Bronchial epithelial cell (primary cell): Measurements from ENCODE around the gene THSD8. TPM values are rescaled to one million over a fixed set of nuclear protein-coding genes. Genes with fewer than 3 reads are reported as not detected.

Source experiments
- DNase-seq: peaks from one replicate; pipeline ENCODE4 v3.0.0-alpha.2; 2010; ENCODE audit warnings: low read depth
- FAIRE-seq: peaks from 2 replicates; lab custom pipeline; 2011; peaks lifted over from hg19 to GRCh38; lab: Jason Lieb, UNC
- H3K27me3 ChIP-seq: 2 replicates; pipeline ENCODE4 v1.5.1; 2011; ENCODE audit warnings: low read length; ENCODE audit not compliant: control insufficient read depth, insufficient read depth
- H3K36me3 ChIP-seq: 2 replicates; pipeline ENCODE4 v1.5.1; 2011; ENCODE audit warnings: low read length; ENCODE audit not compliant: control insufficient read depth, insufficient read depth
- H3K4me3 ChIP-seq: 2 replicates; pipeline ENCODE4 v1.5.1; 2011; ENCODE audit warnings: mild to moderate bottlenecking, low read depth, low read length, control low read depth
- total RNA-seq: library from RNA; depleted of rRNA; stranded (reverse); fragments of >200 nt; gene quantifications from 2 replicates; pipeline ENCODE4 v1.2.1, GENCODE V29; 2014
- TF ChIP-seq, protein P1 (sequence below): IDR thresholded peaks from 2 replicates; pipeline ENCODE4 v1.5.1; 2011; ENCODE audit warnings: mild to moderate bottlenecking, moderate library complexity, low read length, control low read depth, inconsistent platforms; ENCODE audit not compliant: insufficient read depth, severe bottlenecking

THSD8 gene
- total RNA-seq, 1 donor from 2014 or later = not detected

GRCh38 chr19:12783291-12783848, 18.5 kb upstream of the THSD8 start:
- TF ChIP-seq, protein P1, sequence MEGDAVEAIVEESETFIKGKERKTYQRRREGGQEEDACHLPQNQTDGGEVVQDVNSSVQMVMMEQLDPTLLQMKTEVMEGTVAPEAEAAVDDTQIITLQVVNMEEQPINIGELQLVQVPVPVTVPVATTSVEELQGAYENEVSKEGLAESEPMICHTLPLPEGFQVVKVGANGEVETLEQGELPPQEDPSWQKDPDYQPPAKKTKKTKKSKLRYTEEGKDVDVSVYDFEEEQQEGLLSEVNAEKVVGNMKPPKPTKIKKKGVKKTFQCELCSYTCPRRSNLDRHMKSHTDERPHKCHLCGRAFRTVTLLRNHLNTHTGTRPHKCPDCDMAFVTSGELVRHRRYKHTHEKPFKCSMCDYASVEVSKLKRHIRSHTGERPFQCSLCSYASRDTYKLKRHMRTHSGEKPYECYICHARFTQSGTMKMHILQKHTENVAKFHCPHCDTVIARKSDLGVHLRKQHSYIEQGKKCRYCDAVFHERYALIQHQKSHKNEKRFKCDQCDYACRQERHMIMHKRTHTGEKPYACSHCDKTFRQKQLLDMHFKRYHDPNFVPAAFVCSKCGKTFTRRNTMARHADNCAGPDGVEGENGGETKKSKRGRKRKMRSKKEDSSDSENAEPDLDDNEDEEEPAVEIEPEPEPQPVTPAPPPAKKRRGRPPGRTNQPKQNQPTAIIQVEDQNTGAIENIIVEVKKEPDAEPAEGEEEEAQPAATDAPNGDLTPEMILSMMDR = no peak
- H3K36me3 ChIP-seq = no peaks in the 10 kb centered on the region
- FAIRE-seq (no peak), DNase-seq (no peak)
- H3K27me3 ChIP-seq = no peaks in the 10 kb centered on the region
- peak overlapping the region; percentile 34 for H3K4me3 ChIP-seq

GRCh38 chr19:12783849-12784393, 17.9 kb upstream of the THSD8 start:
- no peak for FAIRE-seq
- H3K36me3 ChIP-seq = no peaks in the 10 kb centered on the region
- no peaks in the 10 kb centered on the region for H3K27me3 ChIP-seq
- DNase-seq = peak; percentile 81
- no peak overlapping the region for H3K4me3 ChIP-seq
- TF ChIP-seq, protein P1 = no peak

GRCh38 chr19:12784394-12784870, 17.4 kb upstream of the THSD8 start:
- no peak for FAIRE-seq

DNA sequence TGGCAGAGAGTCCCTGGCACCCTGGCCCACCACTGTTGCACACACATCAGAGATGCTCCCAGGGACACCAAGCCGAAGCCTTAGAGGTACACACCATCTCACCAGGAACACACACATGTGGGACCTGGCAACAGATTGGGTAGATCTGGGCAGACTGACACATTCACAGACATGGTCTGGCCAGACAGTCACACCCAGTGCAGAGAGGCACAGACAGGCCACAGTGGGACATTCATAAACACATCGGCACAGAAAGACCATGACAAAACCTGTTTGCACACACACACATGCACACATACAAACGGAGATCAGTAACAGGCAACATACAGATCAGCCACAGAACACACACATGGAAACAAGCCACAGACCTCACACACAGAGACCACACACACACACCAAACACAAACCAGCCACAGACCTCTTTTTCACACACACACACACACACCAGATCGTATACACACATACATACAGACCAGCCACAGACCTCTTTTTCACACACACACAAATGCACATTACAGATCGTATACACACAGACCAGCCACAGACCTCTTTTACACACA, 16.9 kb upstream of the THSD8 start:
- TF ChIP-seq, protein P1 = no peak
- Histone ChIP-seq H3K4me3 (no peak overlapping the region), H3K36me3 (no peaks in the 10 kb centered on the region), H3K27me3 (no peaks in the 10 kb centered on the region)
- FAIRE-seq (no peak), DNase-seq (no peak)

More at GRCh38 chr19:12784394-12784870, 17.4 kb upstream of the THSD8 start:
- H3K36me3 ChIP-seq = no peaks in the 10 kb centered on the region
- H3K27me3 ChIP-seq = no peaks in the 10 kb centered on the region
- no peak for DNase-seq
- no peak overlapping the region for H3K4me3 ChIP-seq
- TF ChIP-seq, protein P1 = no peak

GRCh38 chr19:12785431-12786031, 16.3 kb upstream of the THSD8 start:
- TF ChIP-seq, protein P1 = no peak
- FAIRE-seq = no peak
- Histone ChIP-seq H3K27me3 (no peaks in the 10 kb centered on the region), H3K36me3 (no peaks in the 10 kb centered on the region), H3K4me3 (no peak overlapping the region)
- DNase-seq = no peak
